ENCODE results near the gene TNS3. TPM values are rescaled to one million over a fixed set of nuclear protein-coding genes. Genes with fewer than 3 reads are reported as not detected.
A peak's percentile ranks its signal among the peaks of the same experiment; 100 is the strongest.

The TNS3 gene
- total and polyA plus RNA-seq, 2 donors (not counting 3 experiments of a cell fraction or from before 2014, with no cell fraction given): 10.4 to 45.1 TPM

DNA sequence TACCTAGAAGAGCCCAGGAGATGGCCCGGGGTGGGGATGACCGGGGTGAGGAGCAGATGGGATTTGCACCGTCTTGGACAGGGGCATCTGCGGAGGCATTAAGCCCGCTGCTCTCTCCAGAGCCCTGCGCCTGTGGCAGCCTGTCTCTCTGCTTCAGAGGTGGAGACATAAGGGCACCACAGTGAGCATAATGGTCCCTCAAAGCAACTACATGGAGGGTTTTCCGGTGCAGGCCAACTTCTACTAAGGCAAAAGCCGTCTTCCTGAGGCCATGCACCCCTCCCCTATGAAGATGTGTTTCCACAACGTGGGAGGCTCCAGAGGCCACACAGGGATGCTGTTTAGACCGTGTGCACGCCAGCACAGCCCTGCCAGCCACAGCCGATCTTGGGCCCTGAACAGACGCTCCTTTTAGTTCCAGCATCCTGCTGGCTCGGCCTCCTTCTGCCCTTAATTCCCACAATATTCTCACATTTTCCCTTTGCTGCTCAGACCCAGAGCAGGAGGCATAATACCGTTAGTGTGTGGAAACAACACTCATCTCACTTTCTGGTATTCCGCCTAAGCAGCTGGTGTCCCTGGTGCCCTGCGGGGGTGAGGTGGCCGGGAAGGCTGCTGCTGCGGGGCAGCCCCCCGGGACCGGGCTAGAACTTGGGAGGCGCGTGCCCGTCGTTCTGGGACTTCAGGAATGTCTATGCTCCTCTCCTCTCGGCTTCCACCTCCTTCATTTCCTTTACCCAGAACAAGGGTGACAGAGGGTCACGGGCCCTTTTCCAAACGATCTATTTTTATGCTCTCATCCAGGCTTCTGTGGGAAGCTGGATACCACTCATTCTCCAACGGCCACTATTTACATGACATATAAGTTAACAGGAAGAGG is 266.9 kb downstream of the TNS3 start:
- Histone ChIP-seq H3K27ac (ENCODE audit: insufficient read depth, low read depth, low read length) (no peak overlapping the region), H3K4me3 (replicated peaks in 1 of 3; ENCODE audit: insufficient read depth in 1 of 3, low read depth in 1 of 3, low read length in 3 of 3) (no peak overlapping the region)
- CTCF ChIA-PET: no interaction called here

DNA sequence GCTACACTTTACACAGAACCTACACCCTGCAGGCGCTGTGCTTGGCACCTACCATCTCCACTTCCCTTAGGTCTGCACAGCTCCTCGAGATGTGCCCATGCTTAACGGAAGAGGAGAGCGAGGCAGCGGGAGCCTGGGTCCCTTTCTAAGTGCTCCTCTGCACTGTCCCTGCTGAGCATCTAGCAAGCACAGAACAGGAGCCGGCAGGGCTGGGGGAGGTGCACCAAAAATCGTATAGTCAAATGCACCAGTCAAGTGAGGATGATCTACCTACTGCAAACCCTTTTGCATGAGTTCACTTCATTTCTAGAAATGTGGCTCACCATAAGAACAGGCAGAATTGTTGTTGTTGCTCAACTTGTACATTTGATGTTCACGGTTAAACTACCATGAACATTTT is 267.7 kb downstream of the TNS3 start:
- Histone ChIP-seq H3K4me1 (ENCODE audit: control insufficient read depth, extremely low read depth, insufficient read depth, low read length) (peaks cover 9% of the 10 kb centered on the region), H2AFZ (ENCODE audit: low read depth, low read length) (no peak overlapping the region), H3K4me2 (ENCODE audit: insufficient read depth, low read length) (no peak overlapping the region), H4K20me1 (replicated peaks; ENCODE audit: control insufficient read depth, extremely low read depth, insufficient read depth, low read length) (no peaks in the 10 kb centered on the region), H3K9me1 (replicated peaks; ENCODE audit: control insufficient read depth, extremely low read depth, insufficient read depth, low read length) (peaks cover 4% of the 10 kb centered on the region), H3K4me3 (replicated peaks in 1 of 3; ENCODE audit: insufficient read depth in 1 of 3, low read depth in 1 of 3, low read length in 3 of 3) (no peak overlapping the region), H3K9me3 (replicated peaks; ENCODE audit: control insufficient read depth, insufficient read depth, low read length) (no peaks in the 10 kb centered on the region), H3K9ac (replicated peaks; ENCODE audit: extremely low read depth, insufficient read depth, low read length) (no peak overlapping the region), H3K27me3 (ENCODE audit: control insufficient read depth in 2 of 2, insufficient read depth in 2 of 2, low read length in 2 of 2) (no peaks in the 10 kb centered on the region), H3K36me3 (ENCODE audit: control insufficient read depth in 2 of 2, extremely low read depth in 1 of 2, insufficient read depth in 2 of 2, low read length in 2 of 2) (peaks cover 0 to 3% of the 10 kb centered on the region in 2 experiments), H3K79me2 (ENCODE audit: control insufficient read depth, insufficient read depth, low read length) (no peaks in the 10 kb centered on the region), H3K27ac (ENCODE audit: insufficient read depth, low read depth, low read length) (no peak overlapping the region)
- ChIA-PET CTCF (no interaction called here), POLR2A (no interaction called here)
- TF ChIP-seq FOS (IDR thresholded peaks at IDR 0.05; ENCODE audit: borderline replicate concordance, insufficient read depth, low read length): no peak
- TF ChIP-seq, protein P1, sequence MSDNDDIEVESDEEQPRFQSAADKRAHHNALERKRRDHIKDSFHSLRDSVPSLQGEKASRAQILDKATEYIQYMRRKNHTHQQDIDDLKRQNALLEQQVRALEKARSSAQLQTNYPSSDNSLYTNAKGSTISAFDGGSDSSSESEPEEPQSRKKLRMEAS (IDR thresholded peaks at IDR 0.05; ENCODE audit: insufficient read depth, insufficient read length): no peak
- no peak for TF ChIP-seq POLR2AphosphoS5 (IDR thresholded peaks at IDR 0.05; ENCODE audit: insufficient read depth, low read depth, low read length)
- TF ChIP-seq MYC (IDR thresholded peaks at IDR 0.05; ENCODE audit: low read depth, low read length): no peak
- TF ChIP-seq, protein P2, sequence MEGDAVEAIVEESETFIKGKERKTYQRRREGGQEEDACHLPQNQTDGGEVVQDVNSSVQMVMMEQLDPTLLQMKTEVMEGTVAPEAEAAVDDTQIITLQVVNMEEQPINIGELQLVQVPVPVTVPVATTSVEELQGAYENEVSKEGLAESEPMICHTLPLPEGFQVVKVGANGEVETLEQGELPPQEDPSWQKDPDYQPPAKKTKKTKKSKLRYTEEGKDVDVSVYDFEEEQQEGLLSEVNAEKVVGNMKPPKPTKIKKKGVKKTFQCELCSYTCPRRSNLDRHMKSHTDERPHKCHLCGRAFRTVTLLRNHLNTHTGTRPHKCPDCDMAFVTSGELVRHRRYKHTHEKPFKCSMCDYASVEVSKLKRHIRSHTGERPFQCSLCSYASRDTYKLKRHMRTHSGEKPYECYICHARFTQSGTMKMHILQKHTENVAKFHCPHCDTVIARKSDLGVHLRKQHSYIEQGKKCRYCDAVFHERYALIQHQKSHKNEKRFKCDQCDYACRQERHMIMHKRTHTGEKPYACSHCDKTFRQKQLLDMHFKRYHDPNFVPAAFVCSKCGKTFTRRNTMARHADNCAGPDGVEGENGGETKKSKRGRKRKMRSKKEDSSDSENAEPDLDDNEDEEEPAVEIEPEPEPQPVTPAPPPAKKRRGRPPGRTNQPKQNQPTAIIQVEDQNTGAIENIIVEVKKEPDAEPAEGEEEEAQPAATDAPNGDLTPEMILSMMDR (IDR thresholded peaks at IDR 0.05; ENCODE audit: extremely low read depth in 1 of 2, insufficient read depth in 1 of 2, low read depth in 1 of 2, low read length in 2 of 2): no peak
- TF ChIP-seq EZH2 (IDR thresholded peaks at IDR 0.05; ENCODE audit: borderline replicate concordance, low read depth, low read length, severe bottlenecking): no peak
- TF ChIP-seq POLR2A (IDR thresholded peaks at IDR 0.05; ENCODE audit: low read depth, low read length): no peak
- TF ChIP-seq JUN (IDR thresholded peaks at IDR 0.05; ENCODE audit: borderline replicate concordance, insufficient read depth, insufficient read length, low read depth): no peak
- no peak for TF ChIP-seq GATA2 (IDR thresholded peaks at IDR 0.05; ENCODE audit: insufficient read depth, insufficient read length, low read depth, low read length)
- intact Hi-C loops (cut with micrococcal nuclease) (no loop called here), dilution Hi-C loops (cut with MboI; ENCODE audit: extremely low pct_ligation_motif_present, low sequenced_read_pairs) (no loop called here)
- no TSS peak for BruUV-seq (replicated peaks)
- DNase-seq (ENCODE audit: low read depth, low spot score): no peak
- no peak for FAIRE-seq

More for the DNA sequence above, 266.9 kb downstream of the TNS3 start:
- Histone ChIP-seq H3K27me3 (ENCODE audit: control insufficient read depth in 2 of 2, insufficient read depth in 2 of 2, low read length in 2 of 2) (no peaks in the 10 kb centered on the region), H2AFZ (ENCODE audit: low read depth, low read length) (no peak overlapping the region), H3K4me2 (ENCODE audit: insufficient read depth, low read length) (no peak overlapping the region), H3K36me3 (ENCODE audit: control insufficient read depth in 2 of 2, extremely low read depth in 1 of 2, insufficient read depth in 2 of 2, low read length in 2 of 2) (peaks cover 0 to 3% of the 10 kb centered on the region in 2 experiments), H3K4me1 (ENCODE audit: control insufficient read depth, extremely low read depth, insufficient read depth, low read length) (peaks cover 9% of the 10 kb centered on the region), H3K79me2 (ENCODE audit: control insufficient read depth, insufficient read depth, low read length) (no peaks in the 10 kb centered on the region), H4K20me1 (replicated peaks; ENCODE audit: control insufficient read depth, extremely low read depth, insufficient read depth, low read length) (no peaks in the 10 kb centered on the region), H3K9me3 (replicated peaks; ENCODE audit: control insufficient read depth, insufficient read depth, low read length) (no peaks in the 10 kb centered on the region), H3K9ac (replicated peaks; ENCODE audit: extremely low read depth, insufficient read depth, low read length) (no peak overlapping the region), H3K9me1 (replicated peaks; ENCODE audit: control insufficient read depth, extremely low read depth, insufficient read depth, low read length) (peaks cover 4% of the 10 kb centered on the region)
- POLR2A ChIA-PET: no interaction called here
- DNase-seq (ENCODE audit: low read depth, low spot score): peak; percentile 18
- dilution Hi-C loops (cut with MboI; ENCODE audit: extremely low pct_ligation_motif_present, low sequenced_read_pairs): no loop called here
- TF ChIP-seq EZH2 (IDR thresholded peaks at IDR 0.05; ENCODE audit: borderline replicate concordance, low read depth, low read length, severe bottlenecking) (no peak), MYC (IDR thresholded peaks at IDR 0.05; ENCODE audit: low read depth, low read length) (no peak), POLR2A (IDR thresholded peaks at IDR 0.05; ENCODE audit: low read depth, low read length) (no peak), JUN (IDR thresholded peaks at IDR 0.05; ENCODE audit: borderline replicate concordance, insufficient read depth, insufficient read length, low read depth) (no peak), GATA2 (IDR thresholded peaks at IDR 0.05; ENCODE audit: insufficient read depth, insufficient read length, low read depth, low read length) (no peak)
- no TSS peak for BruUV-seq (replicated peaks)
- intact Hi-C loops (cut with micrococcal nuclease): no loop called here
- FAIRE-seq: peak; percentile 4

All from endothelial cell of umbilical vein (primary cell).